ENCODE data around the gene GSG1L. TPM values are rescaled to one million over a fixed set of nuclear protein-coding genes. Genes with fewer than 3 reads are reported as not detected.

Gene GSG1L
- total RNA-seq, 4 donors from 2014 or later: not detected

DNA sequence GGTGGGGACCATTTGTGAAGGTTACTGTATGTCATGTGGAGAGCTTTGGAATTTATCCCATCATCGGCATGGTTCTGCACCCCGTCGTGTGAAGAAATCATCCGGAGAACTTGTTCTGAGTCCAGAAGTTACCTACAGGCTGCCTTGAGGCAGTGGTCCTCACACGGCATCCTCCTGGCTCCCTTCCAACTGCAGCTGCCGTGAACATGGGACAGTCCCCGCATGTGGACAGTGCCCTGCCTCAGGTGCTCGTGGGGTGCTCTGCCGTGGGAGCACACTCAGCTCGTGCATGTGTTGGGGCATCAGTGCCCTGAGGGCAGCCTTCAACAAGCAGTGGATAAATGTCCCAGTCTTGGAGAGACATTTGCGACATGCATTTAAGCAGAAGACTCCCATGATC is 324.9 kb downstream of the GSG1L start:
- TF ChIP-seq, protein P1, sequence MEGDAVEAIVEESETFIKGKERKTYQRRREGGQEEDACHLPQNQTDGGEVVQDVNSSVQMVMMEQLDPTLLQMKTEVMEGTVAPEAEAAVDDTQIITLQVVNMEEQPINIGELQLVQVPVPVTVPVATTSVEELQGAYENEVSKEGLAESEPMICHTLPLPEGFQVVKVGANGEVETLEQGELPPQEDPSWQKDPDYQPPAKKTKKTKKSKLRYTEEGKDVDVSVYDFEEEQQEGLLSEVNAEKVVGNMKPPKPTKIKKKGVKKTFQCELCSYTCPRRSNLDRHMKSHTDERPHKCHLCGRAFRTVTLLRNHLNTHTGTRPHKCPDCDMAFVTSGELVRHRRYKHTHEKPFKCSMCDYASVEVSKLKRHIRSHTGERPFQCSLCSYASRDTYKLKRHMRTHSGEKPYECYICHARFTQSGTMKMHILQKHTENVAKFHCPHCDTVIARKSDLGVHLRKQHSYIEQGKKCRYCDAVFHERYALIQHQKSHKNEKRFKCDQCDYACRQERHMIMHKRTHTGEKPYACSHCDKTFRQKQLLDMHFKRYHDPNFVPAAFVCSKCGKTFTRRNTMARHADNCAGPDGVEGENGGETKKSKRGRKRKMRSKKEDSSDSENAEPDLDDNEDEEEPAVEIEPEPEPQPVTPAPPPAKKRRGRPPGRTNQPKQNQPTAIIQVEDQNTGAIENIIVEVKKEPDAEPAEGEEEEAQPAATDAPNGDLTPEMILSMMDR (IDR thresholded peaks at IDR 0.05): no peak
- ATAC-seq (ENCODE audit: low FRiP score) (no peak), DNase-seq (ENCODE audit: low spot score) (no peak)

Small RNA genes lying within 50 kb of the gene (small RNA-seq; reads per million reads assigned to genes)
- gene RNU6-1241P: not detected
- gene RNU6-159P: not detected

Other genes starting within 250 kb of the GSG1L start
- gene XPO6, start 148.3 kb upstream of the GSG1L start, total RNA-seq: 100 to 1,000 TPM in 2 of 4 donors, 10 to 100 TPM in 2; 59.5 to 162 (median 118) TPM
- under 1 TPM in 3 of 4 donors, not detected in 1; 0.09 to 0.38 (median 0.12) TPM for gene SBK1, start 228.8 kb upstream of the GSG1L start, total RNA-seq

Measured in omental fat pad (tissue), 4 donors.